Ovary (tissue), 9 donors: ENCODE results near the gene MAML2. TPM values are rescaled to one million over a fixed set of nuclear protein-coding genes. Genes with fewer than 3 reads are reported as not detected.

Experiments
- DNase-seq, 5 donors: peaks; one replicate each; pipeline ENCODE4 v3.0.0-alpha.2; 2019 to 2020
- H3K27ac ChIP-seq, 2 donors: fragments of 200-600 bp; one replicate each; pipeline versions ENCODE4 v1.5.1 to v1.8.0; 2019 to 2022
- H3K27me3 ChIP-seq: fragments of 200-600 bp; one replicate; pipeline ENCODE4 v1.8.0; 2022
- H3K36me3 ChIP-seq: fragments of 200-600 bp; sonication (generic); one replicate; pipeline ENCODE4 v1.5.1; 2019
- H3K4me1 ChIP-seq: one replicate; pipeline ENCODE4 v1.8.1; 2013; ENCODE audit warnings: mild to moderate bottlenecking, moderate library complexity; ENCODE audit not compliant: insufficient read depth
- H3K4me3 ChIP-seq: fragments of 200-600 bp; sonication (generic); one replicate; pipeline ENCODE4 v1.5.1; 2017
- H3K9me3 ChIP-seq, 2 donors: fragments of 200-600 bp in 1 of 2; sonication (generic) in 1 of 2; one replicate each; pipeline versions ENCODE4 v1.5.1 to v1.8.1; 2013 to 2019; ENCODE audit warnings: mild to moderate bottlenecking in 1 of 2, moderate library complexity in 1 of 2
- EP300 ChIP-seq: sonication (generic); formaldehyde crosslinking; IDR thresholded peaks from one replicate; pipeline ENCODE4 v1.6.1; 2017; ENCODE audit warnings: antibody characterized with exemption
- POLR2A ChIP-seq: fragments of 450-650 bp; IDR thresholded peaks from one replicate; pipeline ENCODE4 v1.6.1; 2017; ENCODE audit warnings: antibody characterized with exemption, mild to moderate bottlenecking, moderate library complexity
- WGBS, 3 donors: extraction: QIAGEN DNeasy Blood & Tissue Kit in 1 of 3; methylation state at CpG; one replicate each; pipeline versions ENCODE4 v1.1.5 to v1.1.7; 2013 to 2017; 5-methylcytosine and 5-hydroxymethylcytosine counted together
- intact Hi-C, 4 donors: fragments of 100-400 bp; cut with DNase I; formaldehyde crosslinking; loops; one replicate each; pipeline versions ENCODE4 v1.11.0 to v1.15.1; 2022 to 2023
- polyA plus RNA-seq, 2 donors: library from polyadenylated mRNA; stranded (reverse); fragments of 200-250 nt in 1 of 2; fragments of 350-450 nt in 1 of 2; fragmentation: Illumina TruSeq in 1 of 2; extraction: RNeasy Lipid Tissue Mini Kit (QIAGEN cat#74804) in 1 of 2; gene quantifications; one replicate each; pipeline ENCODE4 v1.2.3, GENCODE V29; 2013 to 2014
- total RNA-seq, 7 donors: library from RNA; depleted of rRNA in 2 of 7; stranded (reverse); fragments of >200 nt in 2 of 7; fragmentation: NEBNext Ultra II Directional in 3 of 7; extraction: Animal tissue kit (Norgen Biotek cat#: 25700) in 3 of 7; gene quantifications; one replicate each; pipeline versions ENCODE4 v1.1.0 to v1.2.4, GENCODE V29; 2016 to 2023
- TF ChIP-seq, protein P1 (sequence below), 3 donors: fragments of 450-650 bp in 2 of 3; fragments of 200-600 bp in 1 of 3; IDR thresholded peaks; one replicate each; pipeline versions ENCODE4 v1.5.1 to v1.8.0; 2016 to 2022; ENCODE audit warnings: antibody characterized with exemption in 3 of 3, mild to moderate bottlenecking in 1 of 3
- donor health status: DM: no; HTN: no; CAD: no; lungs with moderate emphysema.
- donor health status: DM: no; HTN: no; CAD: no.
- donor health status: Bipolar disorder and iron deficiency.
- donor health status: DM: yes; HTN: yes; CAD: no.
- donor health status: DM: no; HTN: no; CAD: no.
- donor health status: DM: yes; HTN: yes; CAD: no.

MAML2 gene
- total and polyA plus RNA-seq, 9 donors: 7.3 to 17.5 (median 14.6) TPM

DNA sequence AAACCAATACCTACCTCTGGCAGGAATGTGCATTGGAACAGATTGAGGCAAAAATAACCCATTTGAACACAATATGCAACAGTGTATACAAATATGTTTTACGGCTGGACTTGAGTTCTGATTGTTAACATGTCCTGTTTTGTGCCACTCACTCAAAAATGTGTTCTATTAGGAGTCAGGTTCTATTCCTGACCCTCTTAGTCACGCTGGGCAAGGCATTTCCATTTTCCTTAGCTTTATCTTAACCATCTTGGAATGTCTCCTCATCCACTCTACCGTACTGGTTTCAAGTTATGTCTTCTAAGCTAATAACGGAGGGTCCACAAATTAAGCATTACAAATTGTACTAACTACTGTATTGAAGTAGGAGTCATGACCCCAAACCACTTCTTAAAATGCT, 78.6 kb downstream of the MAML2 start:
- Histone ChIP-seq H3K27ac (no peak overlapping the region), H3K4me1 (peaks cover 13% of the 10 kb centered on the region), H3K9me3 (no peaks in the 10 kb centered on the region), H3K27me3 (no peaks in the 10 kb centered on the region), H3K4me3 (no peak overlapping the region), H3K36me3 (no peaks in the 10 kb centered on the region)
- intact Hi-C loops: no loop called here
- no peak for TF ChIP-seq POLR2A
- TF ChIP-seq, protein P1, sequence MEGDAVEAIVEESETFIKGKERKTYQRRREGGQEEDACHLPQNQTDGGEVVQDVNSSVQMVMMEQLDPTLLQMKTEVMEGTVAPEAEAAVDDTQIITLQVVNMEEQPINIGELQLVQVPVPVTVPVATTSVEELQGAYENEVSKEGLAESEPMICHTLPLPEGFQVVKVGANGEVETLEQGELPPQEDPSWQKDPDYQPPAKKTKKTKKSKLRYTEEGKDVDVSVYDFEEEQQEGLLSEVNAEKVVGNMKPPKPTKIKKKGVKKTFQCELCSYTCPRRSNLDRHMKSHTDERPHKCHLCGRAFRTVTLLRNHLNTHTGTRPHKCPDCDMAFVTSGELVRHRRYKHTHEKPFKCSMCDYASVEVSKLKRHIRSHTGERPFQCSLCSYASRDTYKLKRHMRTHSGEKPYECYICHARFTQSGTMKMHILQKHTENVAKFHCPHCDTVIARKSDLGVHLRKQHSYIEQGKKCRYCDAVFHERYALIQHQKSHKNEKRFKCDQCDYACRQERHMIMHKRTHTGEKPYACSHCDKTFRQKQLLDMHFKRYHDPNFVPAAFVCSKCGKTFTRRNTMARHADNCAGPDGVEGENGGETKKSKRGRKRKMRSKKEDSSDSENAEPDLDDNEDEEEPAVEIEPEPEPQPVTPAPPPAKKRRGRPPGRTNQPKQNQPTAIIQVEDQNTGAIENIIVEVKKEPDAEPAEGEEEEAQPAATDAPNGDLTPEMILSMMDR (IDR thresholded peaks at IDR 0.05): no peak
- TF ChIP-seq EP300: no peak
- 70 to 95% (median 77%) methylated on average over 4 of the region's 4 CpGs for WGBS, 3 donors
- no peak for DNase-seq

DNA sequence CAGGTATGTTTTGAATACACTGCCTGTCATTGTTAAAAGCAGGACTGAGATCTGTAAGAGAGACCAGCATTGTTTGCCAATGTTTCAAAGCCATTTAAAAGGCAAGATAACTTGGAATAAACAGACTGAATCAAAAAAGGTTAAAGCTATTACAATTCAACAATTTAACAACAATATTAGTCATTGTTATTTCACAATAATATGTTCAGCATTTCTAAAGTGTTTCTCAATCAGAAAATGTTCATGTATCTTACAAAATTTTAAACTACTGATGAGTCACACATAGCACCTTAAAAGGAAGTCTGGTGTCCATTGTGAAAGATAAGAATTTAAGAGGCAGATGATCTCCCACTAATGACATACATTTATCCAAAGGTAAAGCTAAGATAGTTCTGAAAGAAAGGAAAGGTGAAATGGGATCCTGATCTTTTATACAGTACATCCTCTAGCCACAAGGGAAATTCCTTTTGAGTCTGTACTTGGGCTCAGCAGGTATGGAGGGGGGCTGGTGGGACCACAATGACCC, 79.7 kb downstream of the MAML2 start:
- Histone ChIP-seq H3K27me3 (no peaks in the 10 kb centered on the region), H3K4me1 (peaks cover 19% of the 10 kb centered on the region), H3K36me3 (no peaks in the 10 kb centered on the region), H3K27ac (no peak overlapping the region), H3K9me3 (no peaks in the 10 kb centered on the region), H3K4me3 (no peak overlapping the region)
- DNase-seq: no peak
- no peak for TF ChIP-seq EP300
- no peak for TF ChIP-seq POLR2A
- TF ChIP-seq, protein P1 (IDR thresholded peaks at IDR 0.05): no peak
- intact Hi-C loops: no loop called here

DNA sequence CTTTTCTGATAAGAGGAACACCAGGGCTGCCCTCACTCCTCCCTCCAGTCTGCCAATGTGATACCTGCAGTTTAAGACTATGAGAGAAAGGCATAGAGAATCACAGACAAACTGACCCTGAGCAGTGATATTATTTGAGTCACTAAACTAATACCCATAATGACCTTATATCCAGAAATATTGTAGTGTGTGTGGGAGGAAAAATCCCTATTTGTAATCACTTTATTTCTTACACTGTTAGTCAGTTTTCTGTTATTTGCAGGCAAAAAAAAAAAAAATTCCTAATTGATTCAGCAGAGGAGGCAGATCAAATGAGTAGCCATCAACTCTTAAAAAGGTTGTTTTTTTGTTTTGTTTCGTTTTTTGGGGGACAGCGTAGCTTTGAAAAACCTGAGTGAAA, 82.5 kb downstream of the MAML2 start:
- Histone ChIP-seq H3K9me3 (no peaks in the 10 kb centered on the region), H3K4me3 (no peak overlapping the region), H3K36me3 (no peaks in the 10 kb centered on the region), H3K27me3 (no peaks in the 10 kb centered on the region), H3K27ac (no peak overlapping the region), H3K4me1 (peaks cover 15% of the 10 kb centered on the region)
- intact Hi-C loops: no loop called here
- no peak for TF ChIP-seq POLR2A
- no peak for TF ChIP-seq EP300
- TF ChIP-seq, protein P1 (IDR thresholded peaks at IDR 0.05): no peak
- no peak for DNase-seq
- WGBS, 3 donors: 94 to 97% (median 95%) methylated on average over 2 of the region's 2 CpGs

DNA sequence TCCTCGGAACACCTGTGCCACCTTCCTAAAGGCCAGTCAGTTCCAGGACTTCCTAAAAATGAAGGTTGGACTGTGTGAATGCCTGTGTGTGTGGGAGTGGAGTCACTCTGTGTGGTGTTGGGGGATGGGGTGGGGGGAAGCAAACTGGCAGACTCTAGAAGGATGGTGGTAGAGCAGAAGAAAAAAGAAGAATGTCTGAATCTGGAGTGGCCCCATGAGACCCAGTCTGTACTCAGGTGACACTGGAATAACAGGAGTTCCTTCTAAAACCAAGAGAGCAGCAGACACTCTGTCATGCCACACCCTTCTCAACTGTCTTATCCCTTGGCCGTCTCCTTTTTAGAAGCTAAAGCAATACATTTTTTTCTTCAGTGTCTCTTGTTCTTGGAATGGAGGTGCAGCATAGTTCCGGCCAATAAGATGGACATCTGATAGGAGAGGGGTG, 82.9 kb downstream of the MAML2 start:
- 69 to 70% (median 70%) methylated on average over 3 of the region's 3 CpGs for WGBS, 3 donors
- Histone ChIP-seq H3K27me3 (no peaks in the 10 kb centered on the region), H3K27ac (no peak overlapping the region), H3K36me3 (no peaks in the 10 kb centered on the region), H3K4me1 (peaks cover 15% of the 10 kb centered on the region), H3K9me3 (no peaks in the 10 kb centered on the region), H3K4me3 (no peak overlapping the region)
- no peak for TF ChIP-seq EP300
- no peak for TF ChIP-seq POLR2A
- TF ChIP-seq, protein P1 (IDR thresholded peaks at IDR 0.05): no peak
- no peak for DNase-seq
- intact Hi-C loops: no loop called here
